ENCODE results near the gene MYH13.

GRCh38 chr17:10266296-10266876, 106.4 kb downstream of the MYH13 start:
- TF ChIP-seq YY1 (IDR thresholded peaks at IDR 0.05; ENCODE audit: insufficient read depth, insufficient read length) (no peak), ZNF274 (IDR thresholded peaks at IDR 0.05; ENCODE audit: low read depth, low read length) (no peak), SUZ12 (IDR thresholded peaks at IDR 0.05; ENCODE audit: extremely low read depth, insufficient read depth, insufficient read length) (no peak)
